B cell (primary cell): ENCODE results near the gene TERB2.

Experiments used
- EZH2 ChIP-seq: IDR thresholded peaks from 2 replicates; pipeline ENCODE4 v1.6.1; 2012; ENCODE audit warnings: borderline replicate concordance, low read depth, mild to moderate bottlenecking, moderate library complexity, low read length; ENCODE audit not compliant: insufficient read depth, poor library complexity, severe bottlenecking
- TF ChIP-seq, protein P1 (sequence below): fragments of 200-600 bp; IDR thresholded peaks from one replicate; pipeline ENCODE4 v1.8.0; 2022; ENCODE audit warnings: antibody characterized with exemption, mild to moderate bottlenecking

DNA sequence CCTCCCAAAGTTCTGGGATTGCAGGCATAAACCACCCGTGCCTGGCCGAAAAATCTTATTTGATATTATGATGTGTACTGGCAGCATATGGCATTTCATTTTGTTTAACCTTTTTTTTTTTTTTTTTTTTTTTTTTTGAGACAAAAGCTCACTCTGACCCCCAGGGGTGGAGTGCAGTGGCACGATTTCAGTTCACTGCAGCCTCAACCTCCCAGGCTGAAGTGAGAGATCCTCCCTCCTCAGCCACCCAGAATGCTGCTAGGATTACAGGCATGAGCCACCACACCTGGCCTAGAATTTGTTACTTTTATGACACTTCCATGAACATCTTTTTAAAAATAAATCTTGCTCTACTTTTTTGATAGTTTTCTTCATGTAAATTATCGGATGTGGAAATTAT is 12.0 kb downstream of the TERB2 start:
- TF ChIP-seq, protein P1, sequence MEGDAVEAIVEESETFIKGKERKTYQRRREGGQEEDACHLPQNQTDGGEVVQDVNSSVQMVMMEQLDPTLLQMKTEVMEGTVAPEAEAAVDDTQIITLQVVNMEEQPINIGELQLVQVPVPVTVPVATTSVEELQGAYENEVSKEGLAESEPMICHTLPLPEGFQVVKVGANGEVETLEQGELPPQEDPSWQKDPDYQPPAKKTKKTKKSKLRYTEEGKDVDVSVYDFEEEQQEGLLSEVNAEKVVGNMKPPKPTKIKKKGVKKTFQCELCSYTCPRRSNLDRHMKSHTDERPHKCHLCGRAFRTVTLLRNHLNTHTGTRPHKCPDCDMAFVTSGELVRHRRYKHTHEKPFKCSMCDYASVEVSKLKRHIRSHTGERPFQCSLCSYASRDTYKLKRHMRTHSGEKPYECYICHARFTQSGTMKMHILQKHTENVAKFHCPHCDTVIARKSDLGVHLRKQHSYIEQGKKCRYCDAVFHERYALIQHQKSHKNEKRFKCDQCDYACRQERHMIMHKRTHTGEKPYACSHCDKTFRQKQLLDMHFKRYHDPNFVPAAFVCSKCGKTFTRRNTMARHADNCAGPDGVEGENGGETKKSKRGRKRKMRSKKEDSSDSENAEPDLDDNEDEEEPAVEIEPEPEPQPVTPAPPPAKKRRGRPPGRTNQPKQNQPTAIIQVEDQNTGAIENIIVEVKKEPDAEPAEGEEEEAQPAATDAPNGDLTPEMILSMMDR = no peak
- no peak for TF ChIP-seq EZH2
